ENCODE results near the gene SIPA1L2. TPM values are rescaled to one million over a fixed set of nuclear protein-coding genes. Genes with fewer than 3 reads are reported as not detected.

Gene SIPA1L2
- total RNA-seq, 1 experiment from 2014 or later = 1.6 TPM

- DNase-seq (ENCODE audit: low read depth) = no peak
Measured at GRCh38 chr1:232644209-232644608, 14.3 kb upstream of the SIPA1L2 start.

- DNase-seq (ENCODE audit: low read depth) = no peak
Measured at GRCh38 chr1:232643251-232643650, 13.3 kb upstream of the SIPA1L2 start.

DNA sequence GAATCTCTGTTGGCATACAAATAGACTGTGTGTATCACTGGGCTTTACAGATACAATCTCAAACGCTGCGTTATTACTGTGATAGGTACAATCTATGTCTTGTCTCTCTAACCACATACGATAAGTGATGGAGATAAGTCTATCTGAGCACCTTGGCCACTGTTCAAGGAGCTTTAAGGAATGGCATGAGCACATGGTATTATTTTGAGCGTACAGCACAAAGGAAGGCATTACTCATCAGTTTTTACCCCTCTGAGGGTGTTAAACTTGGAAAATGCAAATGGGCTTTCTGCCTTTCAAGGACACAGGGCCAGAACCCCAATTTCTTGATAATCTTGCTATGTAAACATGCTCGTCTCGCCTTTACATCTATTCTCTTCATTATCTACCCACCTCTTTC, 11.6 kb upstream of the SIPA1L2 start:
- no peak for DNase-seq (ENCODE audit: low read depth)

DNA sequence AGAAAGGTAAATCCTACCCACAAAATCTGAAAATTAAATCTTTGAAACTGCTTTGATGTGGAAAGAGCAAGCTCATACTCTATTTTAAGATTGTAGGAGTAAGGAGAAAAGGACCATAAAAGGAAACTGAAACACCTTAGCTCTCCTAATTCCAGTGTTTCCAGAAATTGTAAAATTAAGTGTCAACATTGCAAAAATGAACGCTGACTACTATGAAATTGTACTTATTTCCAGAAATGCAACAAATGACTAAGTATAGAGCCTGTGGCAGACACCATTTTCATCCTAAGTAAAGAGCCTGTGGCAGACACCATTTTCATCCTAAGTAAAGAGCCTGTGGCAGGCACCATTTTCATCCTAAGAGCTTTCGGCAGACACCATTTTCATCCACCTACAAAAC, 6.9 kb upstream of the SIPA1L2 start:
- DNase-seq (ENCODE audit: low read depth) = no peak

DNA sequence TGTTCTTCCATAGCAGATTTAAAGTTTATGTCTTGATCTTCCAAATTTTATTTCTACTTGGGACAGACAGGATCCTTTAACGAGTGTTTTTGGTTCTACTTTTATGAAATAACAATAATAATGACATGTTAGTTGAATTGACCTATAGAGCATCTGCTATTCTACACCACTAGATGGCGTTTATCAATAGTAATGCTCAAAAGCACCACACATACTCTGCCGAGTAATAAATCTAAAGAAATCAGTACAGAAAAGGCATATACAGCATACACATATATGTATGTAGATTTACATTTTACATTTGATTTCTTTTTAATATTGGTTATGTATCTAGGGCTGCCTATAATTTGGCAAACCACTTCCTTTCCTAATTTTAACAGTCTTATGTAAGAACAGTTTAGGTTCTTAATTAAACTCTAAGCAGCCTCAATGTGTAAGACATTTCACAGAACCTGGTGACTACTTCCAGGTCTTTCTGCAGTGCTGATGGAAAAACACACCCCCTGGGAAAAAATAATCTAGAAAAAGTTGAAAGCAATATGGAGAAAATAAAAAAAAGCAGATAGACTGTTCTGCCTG, 5.9 kb upstream of the SIPA1L2 start:
- DNase-seq (ENCODE audit: low read depth) = peak; percentile 43

- DNase-seq (ENCODE audit: low read depth) = no peak
Measured at GRCh38 chr1:232635279-232635678, 5.3 kb upstream of the SIPA1L2 start.

DNA sequence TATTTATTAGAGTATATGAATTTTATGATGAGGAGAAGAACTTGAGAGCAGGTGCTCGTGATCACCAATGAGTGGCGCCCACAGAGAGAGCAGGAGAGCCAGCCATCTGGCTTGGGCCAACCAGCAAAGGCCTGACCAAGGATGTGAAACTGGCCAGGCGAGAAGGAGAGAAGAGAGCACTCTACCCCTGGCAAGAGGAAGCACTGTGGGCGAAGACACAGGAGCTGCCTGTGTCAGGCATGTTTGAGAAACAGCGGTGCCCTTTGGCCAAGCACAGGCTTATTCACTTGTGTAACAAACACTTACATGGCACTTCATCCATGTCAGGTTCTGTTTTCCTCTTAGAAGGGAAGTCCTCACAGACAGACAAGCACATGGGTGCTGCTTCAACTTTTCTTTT, 4.2 kb upstream of the SIPA1L2 start:
- no peak for DNase-seq (ENCODE audit: low read depth)

DNA sequence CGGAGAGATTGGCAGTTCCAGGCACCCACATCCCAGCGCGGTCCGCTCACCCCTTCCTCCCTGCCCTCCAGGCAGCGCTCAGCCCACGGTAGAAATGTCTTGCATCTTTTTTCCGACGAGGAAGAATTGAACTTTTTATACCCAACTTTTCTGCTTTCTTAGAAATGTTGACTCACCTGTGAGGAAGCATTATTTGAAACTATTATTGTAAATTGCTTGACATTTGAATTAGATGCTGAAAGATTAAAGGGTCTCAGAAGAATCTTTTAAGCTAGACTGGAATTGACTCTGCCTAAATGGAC, 912 bp upstream of the SIPA1L2 start:
- no peak for DNase-seq (ENCODE audit: low read depth)

DNA sequence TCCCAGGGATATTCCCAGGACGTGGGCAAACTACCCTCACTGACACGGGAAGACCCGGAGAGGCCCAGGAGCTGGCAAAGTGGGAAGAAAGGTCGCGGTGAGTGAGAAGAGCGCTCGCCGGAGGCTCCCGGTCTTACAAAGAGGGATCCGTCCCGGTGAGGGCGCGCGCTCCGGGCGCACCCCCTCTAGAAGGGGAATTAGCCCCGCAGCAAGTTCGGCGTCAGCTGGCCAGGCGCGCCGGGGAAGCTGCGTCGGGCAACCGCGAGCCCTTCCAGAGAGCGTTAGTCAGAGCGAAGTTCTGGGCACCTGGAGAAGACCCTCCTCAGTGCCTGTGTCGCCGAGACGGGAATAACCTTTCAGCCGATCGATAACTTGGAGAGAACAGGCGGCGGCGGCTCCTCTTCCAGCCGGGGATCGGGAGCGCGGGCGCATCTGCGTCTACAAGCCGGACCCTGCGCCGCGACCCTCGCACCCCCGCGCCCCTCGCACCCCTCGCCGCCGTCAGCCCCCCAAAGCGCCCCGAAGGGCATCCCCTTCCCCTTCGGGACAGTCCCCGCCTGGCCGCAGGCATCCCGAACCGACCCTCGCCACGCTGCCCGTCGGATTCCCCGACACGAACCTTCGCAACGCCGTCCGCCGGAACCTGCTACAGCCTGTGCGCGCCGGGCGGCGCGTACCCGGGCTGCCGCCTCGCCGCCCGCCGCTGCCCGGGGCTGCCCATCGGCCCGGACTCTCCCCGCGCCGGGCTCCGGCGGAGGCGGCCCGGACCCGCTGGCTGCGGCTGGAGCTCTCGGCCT, 485 bp downstream of the SIPA1L2 start:
- no peak for DNase-seq (ENCODE audit: low read depth)

DNA sequence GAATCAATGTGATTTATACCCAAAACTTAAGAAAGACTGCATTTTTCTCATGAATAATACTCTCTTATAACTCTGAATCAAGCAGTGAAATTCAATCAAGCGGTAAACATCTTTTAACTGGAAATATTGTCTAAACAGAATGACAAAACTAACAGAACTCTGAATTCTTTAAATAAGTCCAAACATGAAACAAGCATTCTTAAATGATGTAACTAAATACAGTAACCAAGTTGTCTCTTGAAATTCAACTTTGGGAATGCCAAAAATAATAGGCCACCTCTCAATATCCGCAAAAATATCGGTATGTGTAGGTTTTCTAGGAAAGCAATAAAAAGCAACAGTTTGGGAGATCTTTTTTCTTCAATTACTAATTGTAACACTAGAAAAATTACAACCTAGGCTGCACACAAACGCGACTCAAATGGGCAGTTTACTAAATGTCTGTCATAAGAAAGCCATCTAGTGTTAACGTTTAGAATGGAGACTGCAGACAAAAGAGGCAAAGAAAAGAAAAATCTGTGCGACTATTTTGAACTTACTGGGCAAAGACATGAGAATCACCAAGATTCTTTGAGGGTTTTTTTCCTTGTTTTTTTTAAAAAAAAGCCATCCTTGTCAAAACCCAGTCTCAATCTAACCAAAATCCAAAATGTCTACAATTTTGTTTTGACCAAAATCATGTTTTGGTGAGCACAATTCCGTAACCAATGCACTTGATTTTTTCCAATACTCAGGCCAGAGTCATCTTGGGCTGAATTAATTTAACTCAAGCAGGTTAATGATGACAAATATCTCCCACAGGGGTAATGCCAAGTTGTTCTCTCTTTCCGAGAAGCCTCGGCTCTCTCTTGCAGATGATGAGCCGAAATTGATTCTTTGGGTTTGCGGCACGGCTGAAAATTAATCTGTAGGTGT, 1.3 kb downstream of the SIPA1L2 start:
- DNase-seq (ENCODE audit: low read depth) = peak; percentile 59

DNA sequence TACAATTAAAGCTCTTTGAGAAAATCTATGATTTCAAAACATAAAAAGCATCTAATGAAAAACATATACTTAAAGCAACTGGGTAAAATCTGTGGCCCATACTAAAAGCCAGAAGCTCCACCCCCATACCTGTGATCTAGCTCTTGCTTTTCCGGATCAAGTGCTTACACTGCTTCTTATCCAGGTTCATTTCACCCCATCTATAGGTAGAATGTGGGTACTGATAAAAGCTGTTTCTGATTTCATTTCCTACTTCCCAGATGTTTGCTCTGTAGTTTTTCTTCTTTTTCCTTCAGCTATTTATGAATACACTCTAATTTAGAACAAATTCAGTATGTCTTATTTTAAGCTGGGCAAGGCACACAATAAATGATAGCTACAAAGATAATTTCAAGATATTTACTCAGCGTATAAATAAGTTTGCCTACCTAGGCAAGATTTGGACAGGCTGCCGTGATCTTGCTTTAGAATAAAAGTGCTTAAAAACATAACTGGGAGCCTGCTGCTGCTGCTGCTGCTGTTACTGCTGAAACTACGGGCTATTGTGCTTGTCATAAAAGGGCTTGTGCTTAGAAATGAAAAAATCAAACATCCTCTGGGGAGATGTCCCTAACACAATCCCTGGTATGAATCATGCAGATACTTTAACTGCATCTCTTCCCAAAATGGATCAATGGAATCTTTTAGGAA, 2.1 kb downstream of the SIPA1L2 start:
- no peak for DNase-seq (ENCODE audit: low read depth)

GRCh38 chr1:232627171-232627570, 2.8 kb downstream of the SIPA1L2 start:
- DNase-seq (ENCODE audit: low read depth) = no peak

- DNase-seq (ENCODE audit: low read depth) = no peak
Measured at GRCh38 chr1:232626452-232626851, 3.5 kb downstream of the SIPA1L2 start.

- DNase-seq (ENCODE audit: low read depth) = no peak
Measured at GRCh38 chr1:232625319-232625868, 4.5 kb downstream of the SIPA1L2 start.

GRCh38 chr1:232624546-232625281, 5.2 kb downstream of the SIPA1L2 start:
- no peak for DNase-seq (ENCODE audit: low read depth)

DNA sequence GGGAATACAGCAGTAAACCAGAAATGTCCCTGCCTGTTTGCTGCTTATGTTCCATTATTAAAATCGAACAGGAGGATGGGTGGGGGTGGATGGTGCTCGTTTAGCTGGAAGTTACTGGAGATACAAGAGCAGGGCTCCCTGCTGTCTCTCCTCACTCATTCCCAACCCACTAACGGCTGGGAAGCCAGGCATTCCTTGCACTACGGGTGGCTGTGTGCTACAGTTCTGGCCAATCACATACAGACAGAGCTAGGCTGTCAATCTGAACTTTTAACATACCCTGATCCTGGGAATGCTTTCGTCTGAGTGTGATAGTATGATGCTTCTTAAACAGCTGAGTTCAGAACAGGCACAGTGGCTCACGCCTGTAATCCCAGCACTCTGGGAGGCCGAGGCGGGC, 7.0 kb downstream of the SIPA1L2 start:
- DNase-seq (ENCODE audit: low read depth) = no peak

DNA sequence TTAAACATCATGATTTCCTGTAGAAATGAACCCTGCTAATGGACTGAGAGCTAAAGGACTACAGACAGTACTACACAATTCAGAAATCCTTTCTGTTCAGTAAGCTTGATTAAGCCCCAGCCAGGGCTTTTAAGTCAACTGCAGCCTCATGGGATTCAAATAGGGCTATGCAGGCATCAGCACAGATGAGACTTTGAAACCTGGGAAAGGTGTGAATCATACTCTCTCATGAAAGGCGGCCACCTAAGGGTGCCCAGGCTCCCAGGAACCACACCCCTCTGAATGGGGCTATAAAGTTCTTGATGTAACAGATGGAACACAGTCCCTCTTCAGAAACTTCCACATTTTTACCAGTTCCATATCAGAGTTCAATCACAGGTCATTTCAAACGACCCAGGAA, 7.6 kb downstream of the SIPA1L2 start:
- no peak for DNase-seq (ENCODE audit: low read depth)

DNA sequence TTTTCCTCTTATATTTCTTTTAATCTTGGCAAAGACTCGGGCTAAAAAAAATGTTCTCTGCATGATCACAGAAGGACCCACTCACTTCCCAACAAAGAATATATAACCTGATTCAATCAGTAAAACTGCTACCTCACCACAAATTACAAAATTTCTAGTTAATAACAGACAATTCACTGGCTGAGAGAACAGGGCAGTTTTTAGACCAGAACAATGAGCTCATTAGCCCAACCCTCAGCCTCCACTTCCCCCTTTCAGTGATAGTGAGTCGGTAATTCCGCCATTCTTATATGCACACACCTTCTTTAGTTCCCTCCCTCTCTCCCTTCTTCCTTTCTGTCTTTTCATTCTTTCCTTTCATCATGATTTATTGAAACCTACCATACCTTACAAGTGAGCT, 8.9 kb downstream of the SIPA1L2 start:
- no peak for DNase-seq (ENCODE audit: low read depth)

DNA sequence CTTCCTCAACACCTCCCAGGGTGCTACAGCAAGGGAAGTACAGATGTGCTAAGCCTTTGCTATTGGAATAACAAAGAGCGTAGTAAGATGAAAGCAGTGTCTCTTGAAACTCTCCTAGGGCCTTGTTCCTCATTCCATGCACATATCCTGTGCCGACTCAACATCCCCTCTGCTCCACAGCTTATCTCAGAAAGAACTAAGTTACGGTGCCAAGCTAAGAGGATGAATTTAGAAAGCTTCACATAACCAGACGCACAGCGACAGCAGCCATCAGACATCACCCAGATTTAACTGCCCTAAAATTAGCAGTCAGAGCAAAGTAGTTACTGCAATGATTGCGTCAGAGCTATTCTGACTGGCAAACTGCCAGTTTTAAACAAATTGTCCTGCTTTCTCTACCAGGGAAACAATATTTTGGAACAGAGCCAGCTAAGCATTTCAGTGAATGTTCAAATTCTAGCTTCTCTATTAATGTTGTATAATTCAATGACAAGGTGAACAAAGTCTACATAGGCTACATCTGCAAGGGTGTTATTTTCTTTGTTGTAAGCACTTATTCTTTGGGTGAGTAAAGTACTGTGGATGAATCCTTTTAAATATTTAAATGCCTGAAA, 9.5 kb downstream of the SIPA1L2 start:
- peak; percentile 49 for DNase-seq (ENCODE audit: low read depth)

DNA sequence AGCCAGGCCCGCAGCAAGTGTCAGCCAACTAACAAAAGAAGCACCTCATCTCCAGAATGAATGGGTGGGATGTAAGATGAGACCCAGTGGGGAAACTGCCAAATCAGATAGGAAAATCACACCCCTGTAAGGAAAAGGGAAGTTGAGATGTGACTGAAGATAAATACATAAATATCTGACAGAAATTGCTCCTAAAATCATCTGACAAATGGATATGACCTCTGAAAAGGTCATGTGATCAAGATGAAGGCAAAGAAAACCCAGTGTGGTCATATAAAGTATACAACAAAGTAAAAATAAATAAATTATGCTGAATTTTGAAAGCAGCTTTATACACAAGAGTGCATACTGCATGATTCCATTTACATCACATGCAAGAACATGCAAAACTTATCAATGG, 12.7 kb downstream of the SIPA1L2 start:
- no peak for DNase-seq (ENCODE audit: low read depth)
